A549 (cell line): ENCODE measurements around the gene GTF2F1. TPM values are rescaled to one million over a fixed set of nuclear protein-coding genes. Genes with fewer than 3 reads are reported as not detected.
A peak's percentile ranks its signal among the peaks of the same experiment; 100 is the strongest.
"Not testable (repeated sequence)": the region's sequence is repeated elsewhere in the genome, so short reads cannot be mapped to it uniquely, and the experiment has no call there.

Experiments
- ATAC-seq, 2 experiments: fragments of 200-7000 bp in 1 of 2; fragments of >200 bp in 1 of 2; cut with Nextera tagmentation in 1 of 2; cut with Tn5 transposase in 1 of 2; 3 replicates each; pipeline versions ENCODE4 v1.8.0 to v1.9.1; 2018 to 2020; ENCODE audit warnings: mild to moderate bottlenecking in 1 of 2, moderate library complexity in 1 of 2
- CTCF ChIA-PET: fragments of 300-600 bp; sonication (Branson Sonifier 250); formaldehyde crosslinking; extraction: SDS; loops from one replicate; lab custom pipeline; 2021; ENCODE audit warnings: antibody characterized with exemption, inconsistent platforms; lab: Yijun Ruan, JAX
- POLR2A ChIA-PET: fragments of 350-600 bp; formaldehyde crosslinking; extraction: SDS; loops from one replicate; lab custom pipeline; 2021; ENCODE audit warnings: antibody characterized with exemption, inconsistent platforms; lab: Yijun Ruan, JAX
- DNase-seq, 2 experiments: peaks; one replicate each; pipeline versions ENCODE4 v3.0.0 to v3.0.0-alpha.2; 2011 to 2016; ENCODE audit warnings: low read depth in 1 of 2, low spot score in 1 of 2
- FAIRE-seq: peaks from 2 replicates; lab custom pipeline; 2011; peaks lifted over from hg19 to GRCh38; lab: Jason Lieb, UNC
- H3K27ac ChIP-seq, 2 experiments: fragments of >200 bp; sonication (Bioruptor Twin); formaldehyde crosslinking; 3 replicates each; pipeline ENCODE4 v1.5.1; 2016 to 2017
- H3K4me1 ChIP-seq: fragments of >200 bp; sonication (Bioruptor Twin); formaldehyde crosslinking; 3 replicates; pipeline ENCODE4 v1.6.1; 2016
- H3K4me2 ChIP-seq: fragments of >200 bp; sonication (Bioruptor Twin); formaldehyde crosslinking; 3 replicates; pipeline ENCODE4 v1.6.1; 2016
- H3K4me3 ChIP-seq: fragments of >200 bp; sonication (Bioruptor Twin); formaldehyde crosslinking; 3 replicates; pipeline ENCODE4 v1.5.1; 2016
- H3K9me3 ChIP-seq: fragments of >200 bp; sonication (Bioruptor Twin); formaldehyde crosslinking; 3 replicates; pipeline ENCODE4 v1.6.1; 2016
- CBX8 ChIP-seq: fragments of 200-600 bp; sonication (generic); IDR thresholded peaks from 2 replicates; pipeline ENCODE4 v1.6.1; 2016
- EHMT2 ChIP-seq: fragments of 200-600 bp; sonication (generic); IDR thresholded peaks from 2 replicates; pipeline ENCODE4 v1.6.1; 2016; ENCODE audit warnings: antibody characterized with exemption, low read depth, mild to moderate bottlenecking, moderate library complexity
- HOXA7 ChIP-seq: fragments of 250-450 bp; sonication (Bioruptor Pico); IDR thresholded peaks from 2 replicates; pipeline ENCODE4 v1.5.0; 2020; ENCODE audit warnings: mild to moderate bottlenecking, moderate library complexity
- HOXB13 ChIP-seq: fragments of 250-450 bp; sonication (Bioruptor Pico); IDR thresholded peaks from 2 replicates; pipeline ENCODE4 v1.5.0; 2020; ENCODE audit warnings: low read depth, mild to moderate bottlenecking, moderate library complexity
- JUN ChIP-seq, 2 experiments: fragments of >200 bp; sonication (Bioruptor Twin); formaldehyde crosslinking; IDR thresholded peaks; 2 replicates in 1 of 2; 3 replicates in 1 of 2; pipeline ENCODE4 v1.6.1; 2016 to 2017
- JUNB ChIP-seq: fragments of >200 bp; sonication (Bioruptor Twin); formaldehyde crosslinking; IDR thresholded peaks from 2 replicates; pipeline ENCODE4 v1.6.1; 2016
- MAZ ChIP-seq: fragments of 150-350 bp; IDR thresholded peaks from 2 replicates; pipeline ENCODE4 v1.6.1; 2014; ENCODE audit warnings: antibody characterized with exemption, low read depth, low read length, borderline replicate concordance
- MYC ChIP-seq: IDR thresholded peaks from 2 replicates; pipeline ENCODE4 v1.6.1; 2012; ENCODE audit warnings: mild to moderate bottlenecking, inconsistent platforms, low read length, improper control_type of control experiment, borderline replicate concordance
- SREBF2 ChIP-seq: fragments of 450-650 bp; IDR thresholded peaks from 2 replicates; pipeline ENCODE4 v1.6.1; 2014; ENCODE audit warnings: mild to moderate bottlenecking, moderate library complexity
- WGBS: methylation state at CpG from one replicate; pipeline ENCODE4 v1.1.6; 2017; ENCODE audit errors: missing lambda C conversion rate; 5-methylcytosine and 5-hydroxymethylcytosine counted together
- polyA plus RNA-seq, 4 experiments: library from polyadenylated mRNA; depleted of rRNA in 3 of 4; stranded (reverse); fragments of >200 nt; fragmentation: RNase III in 1 of 4; extraction: RNeasy Plus Mini Kit Qiagen cat#74134 plus additional on column Dnase treatment in 1 of 4; gene quantifications; 2 replicates in 3 of 4; 3 replicates in 1 of 4; pipeline ENCODE4 v1.2.3, GENCODE V29; 2011 to 2017
- TF ChIP-seq, protein P1 (sequence below): IDR thresholded peaks from 2 replicates; pipeline ENCODE4 v1.6.1; 2012
- TF ChIP-seq, protein P2 (sequence below): IDR thresholded peaks from 2 replicates; pipeline ENCODE4 v1.6.1; 2012
- TF ChIP-seq, protein P3 (sequence below): fragments of 450-650 bp; IDR thresholded peaks from 2 replicates; pipeline ENCODE4 v1.6.1; 2014; ENCODE audit warnings: antibody characterized with exemption
- TF ChIP-seq, protein P4 (sequence below): fragments of >200 bp; sonication (Bioruptor Twin); formaldehyde crosslinking; IDR thresholded peaks from 3 replicates; pipeline ENCODE4 v1.6.1; 2016
- TF ChIP-seq, protein P5 (sequence below): fragments of 250-450 bp; sonication (Bioruptor Pico); IDR thresholded peaks from 2 replicates; pipeline ENCODE4 v1.5.0; 2021; ENCODE audit warnings: mild to moderate bottlenecking, moderate library complexity, borderline replicate concordance

GTF2F1 gene
- polyA plus RNA-seq, 2 of the 4 experiments (the other 2 are of a cell fraction): 39.0 to 75.3 TPM

DNA sequence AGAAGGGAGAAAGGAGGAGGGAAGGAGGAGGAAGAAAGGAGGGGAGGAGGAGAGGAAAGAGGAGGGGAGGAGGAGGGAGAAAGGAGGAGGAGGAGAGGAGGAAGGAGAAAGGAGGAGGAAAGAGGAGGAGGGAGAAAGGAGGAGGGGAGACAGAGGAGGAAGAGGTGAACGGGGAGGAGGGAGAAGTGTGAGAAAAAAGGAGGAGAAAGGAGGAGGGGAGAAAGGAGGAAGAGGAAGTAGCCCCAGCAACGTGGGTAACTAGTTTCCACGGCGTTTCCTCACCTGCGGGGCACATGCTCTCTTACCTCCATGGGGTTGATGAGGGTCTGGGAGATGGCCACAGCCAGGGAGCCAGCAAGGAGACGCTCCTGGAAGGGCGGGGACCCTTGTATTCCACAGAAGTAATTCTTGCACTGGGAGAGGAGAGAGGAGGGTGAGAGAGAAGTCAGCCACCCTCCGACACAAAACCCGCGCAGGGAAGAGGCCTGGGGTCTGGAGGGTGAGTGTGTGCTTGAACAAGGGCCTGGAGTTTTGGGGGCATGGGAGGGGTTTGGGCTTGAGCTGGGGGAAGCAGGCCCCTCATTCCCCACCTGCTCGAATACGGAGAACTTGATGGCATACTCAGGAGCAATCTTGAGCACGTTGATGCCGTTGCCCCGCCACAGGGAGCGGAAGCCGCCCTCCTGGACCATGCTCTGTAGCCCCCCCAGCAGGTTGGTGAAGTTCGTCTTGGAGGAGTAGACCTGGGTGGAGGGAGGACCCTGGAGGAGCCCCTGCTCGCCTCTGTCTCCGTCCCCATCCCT, 36.7 kb upstream of the GTF2F1 start (continued):
- no peak for TF ChIP-seq JUNB
- TF ChIP-seq EHMT2: no peak
- TF ChIP-seq, protein P1, sequence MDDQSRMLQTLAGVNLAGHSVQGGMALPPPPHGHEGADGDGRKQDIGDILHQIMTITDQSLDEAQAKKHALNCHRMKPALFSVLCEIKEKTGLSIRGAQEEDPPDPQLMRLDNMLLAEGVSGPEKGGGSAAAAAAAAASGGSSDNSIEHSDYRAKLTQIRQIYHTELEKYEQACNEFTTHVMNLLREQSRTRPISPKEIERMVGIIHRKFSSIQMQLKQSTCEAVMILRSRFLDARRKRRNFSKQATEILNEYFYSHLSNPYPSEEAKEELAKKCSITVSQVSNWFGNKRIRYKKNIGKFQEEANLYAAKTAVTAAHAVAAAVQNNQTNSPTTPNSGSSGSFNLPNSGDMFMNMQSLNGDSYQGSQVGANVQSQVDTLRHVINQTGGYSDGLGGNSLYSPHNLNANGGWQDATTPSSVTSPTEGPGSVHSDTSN: no peak
- TF ChIP-seq MAZ: no peak

DNA sequence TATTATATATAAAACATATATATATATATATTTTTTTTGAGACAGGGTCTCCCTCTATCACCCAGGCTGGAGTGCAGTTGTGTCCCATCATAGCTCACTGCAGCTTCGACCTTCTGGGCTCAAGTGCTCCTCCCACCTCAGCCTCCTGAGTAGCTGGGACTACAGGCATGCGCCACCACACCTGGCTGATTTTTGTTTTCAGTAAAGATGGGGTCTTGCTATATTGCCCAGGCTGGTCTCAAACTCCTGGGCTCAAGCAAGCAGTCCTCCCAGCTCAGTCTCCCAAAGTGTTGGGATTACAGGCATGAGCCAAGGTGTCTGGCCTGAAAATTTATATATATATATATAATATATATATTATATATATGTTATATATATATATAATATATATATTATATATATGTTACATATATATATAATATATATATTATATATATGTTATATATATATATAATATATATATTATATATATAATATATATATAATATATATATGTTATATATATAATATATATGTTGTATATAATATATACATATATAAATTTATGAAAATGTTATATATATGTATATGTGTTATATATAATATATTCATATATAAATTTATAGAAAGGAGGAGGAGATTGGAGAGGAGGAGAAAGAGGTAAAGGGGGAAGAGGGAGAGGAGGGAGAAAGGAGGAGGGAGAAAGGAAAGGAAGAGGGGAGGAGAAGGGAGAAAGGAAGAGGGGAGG, 35.9 kb upstream of the GTF2F1 start:
- WGBS: 46% methylated on average over 2 of the region's 2 CpGs
- CTCF ChIA-PET, H3K4me3 ChIP-seq, H3K27ac ChIP-seq, H3K4me1 ChIP-seq, ATAC-seq, POLR2A ChIA-PET, FAIRE-seq, H3K9me3 ChIP-seq, DNase-seq, H3K4me2 ChIP-seq: not testable (repeated sequence)

DNA sequence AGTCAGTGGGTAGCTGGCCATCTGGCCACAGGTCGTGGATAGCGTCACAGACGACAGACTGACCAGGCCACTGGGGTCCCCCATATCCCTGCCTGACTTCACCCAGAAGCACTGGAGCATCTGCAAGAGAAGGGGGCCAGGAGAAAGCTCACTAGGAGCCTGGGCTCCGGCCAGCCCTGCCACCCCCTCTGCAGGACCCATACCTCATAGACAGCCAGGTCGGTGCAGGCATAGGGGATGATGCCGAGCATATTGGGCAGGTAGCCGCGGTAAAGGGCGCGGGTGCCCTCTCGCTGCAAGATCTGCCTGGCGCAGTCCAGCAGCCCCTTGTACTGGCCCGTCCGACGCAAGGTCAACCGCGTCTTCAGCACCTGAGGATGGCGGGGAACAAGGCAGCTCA, 34.2 kb upstream of the GTF2F1 start:
- no peak overlapping the region for H3K4me3 ChIP-seq
- 97% methylated on average over 17 of the region's 18 CpGs for WGBS
- no peak overlapping the region for H3K27ac ChIP-seq
- no peaks in the 10 kb centered on the region for H3K9me3 ChIP-seq
- ChIA-PET CTCF (no interaction called here), POLR2A (no interaction called here)
- TF ChIP-seq HOXB13 (CRISPR knock-in tag) (no peak), SREBF2 (no peak)
- TF ChIP-seq, protein P2, sequence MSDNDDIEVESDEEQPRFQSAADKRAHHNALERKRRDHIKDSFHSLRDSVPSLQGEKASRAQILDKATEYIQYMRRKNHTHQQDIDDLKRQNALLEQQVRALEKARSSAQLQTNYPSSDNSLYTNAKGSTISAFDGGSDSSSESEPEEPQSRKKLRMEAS: no peak
- no peak for DNase-seq
- FAIRE-seq: no peak
- peaks cover 11% of the 10 kb centered on the region; the same call in 2 of the 3 replicates for H3K4me1 ChIP-seq
- no peak for ATAC-seq
- H3K4me2 ChIP-seq: no peak overlapping the region

DNA sequence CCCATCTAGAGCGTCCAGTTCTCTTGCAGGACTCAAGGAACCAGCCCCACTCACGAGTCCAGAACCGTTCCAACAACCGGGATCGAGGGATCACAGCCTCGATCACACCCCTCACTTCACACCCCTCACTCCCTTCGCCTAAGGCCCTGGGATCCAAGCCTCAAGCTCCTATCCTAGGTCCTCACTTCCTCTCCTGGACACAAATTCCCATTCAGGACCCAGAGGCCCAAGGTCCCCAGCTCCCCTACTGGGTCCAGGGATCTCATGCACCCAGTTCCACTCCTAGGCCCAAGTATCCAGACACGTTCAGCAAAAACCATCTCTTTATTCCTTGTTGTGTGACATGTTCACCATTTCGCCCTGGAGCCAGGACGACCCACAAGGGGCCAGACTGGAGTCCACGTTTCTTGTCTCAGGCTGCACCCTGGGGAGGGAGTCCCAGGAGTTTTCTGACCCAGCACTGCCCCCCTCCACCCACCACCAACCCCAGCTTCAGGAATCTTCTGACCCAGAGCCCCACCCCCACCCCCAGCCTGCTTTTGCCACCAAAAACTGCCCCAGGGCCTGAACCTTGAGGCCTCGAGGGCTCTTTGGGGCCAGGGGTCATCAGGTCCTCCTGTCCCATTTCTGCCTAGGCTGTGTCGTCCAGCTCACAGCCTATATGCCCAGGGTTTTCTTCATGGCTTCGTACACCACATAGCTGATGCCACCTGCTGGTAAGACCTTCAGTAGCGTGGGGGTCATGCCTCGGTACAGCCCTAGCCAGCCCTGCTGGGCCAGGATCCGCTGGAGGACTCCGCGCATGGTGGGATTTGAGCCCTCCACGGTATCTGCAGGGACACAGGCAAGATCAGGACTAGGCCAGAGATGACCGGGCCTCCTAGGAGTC, 33.0 kb upstream of the GTF2F1 start:
- no peak for TF ChIP-seq HOXA7
- no peak for TF ChIP-seq MYC
- TF ChIP-seq, protein P3, sequence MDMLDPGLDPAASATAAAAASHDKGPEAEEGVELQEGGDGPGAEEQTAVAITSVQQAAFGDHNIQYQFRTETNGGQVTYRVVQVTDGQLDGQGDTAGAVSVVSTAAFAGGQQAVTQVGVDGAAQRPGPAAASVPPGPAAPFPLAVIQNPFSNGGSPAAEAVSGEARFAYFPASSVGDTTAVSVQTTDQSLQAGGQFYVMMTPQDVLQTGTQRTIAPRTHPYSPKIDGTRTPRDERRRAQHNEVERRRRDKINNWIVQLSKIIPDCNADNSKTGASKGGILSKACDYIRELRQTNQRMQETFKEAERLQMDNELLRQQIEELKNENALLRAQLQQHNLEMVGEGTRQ: no peak
- TF ChIP-seq, protein P4, sequence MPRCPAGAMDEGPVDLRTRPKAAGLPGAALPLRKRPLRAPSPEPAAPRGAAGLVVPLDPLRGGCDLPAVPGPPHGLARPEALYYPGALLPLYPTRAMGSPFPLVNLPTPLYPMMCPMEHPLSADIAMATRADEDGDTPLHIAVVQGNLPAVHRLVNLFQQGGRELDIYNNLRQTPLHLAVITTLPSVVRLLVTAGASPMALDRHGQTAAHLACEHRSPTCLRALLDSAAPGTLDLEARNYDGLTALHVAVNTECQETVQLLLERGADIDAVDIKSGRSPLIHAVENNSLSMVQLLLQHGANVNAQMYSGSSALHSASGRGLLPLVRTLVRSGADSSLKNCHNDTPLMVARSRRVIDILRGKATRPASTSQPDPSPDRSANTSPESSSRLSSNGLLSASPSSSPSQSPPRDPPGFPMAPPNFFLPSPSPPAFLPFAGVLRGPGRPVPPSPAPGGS: no peak
- no peak for TF ChIP-seq JUN (IDR thresholded peaks at IDR 0.05)
- TF ChIP-seq CBX8: no peak
- TF ChIP-seq, protein P5, sequence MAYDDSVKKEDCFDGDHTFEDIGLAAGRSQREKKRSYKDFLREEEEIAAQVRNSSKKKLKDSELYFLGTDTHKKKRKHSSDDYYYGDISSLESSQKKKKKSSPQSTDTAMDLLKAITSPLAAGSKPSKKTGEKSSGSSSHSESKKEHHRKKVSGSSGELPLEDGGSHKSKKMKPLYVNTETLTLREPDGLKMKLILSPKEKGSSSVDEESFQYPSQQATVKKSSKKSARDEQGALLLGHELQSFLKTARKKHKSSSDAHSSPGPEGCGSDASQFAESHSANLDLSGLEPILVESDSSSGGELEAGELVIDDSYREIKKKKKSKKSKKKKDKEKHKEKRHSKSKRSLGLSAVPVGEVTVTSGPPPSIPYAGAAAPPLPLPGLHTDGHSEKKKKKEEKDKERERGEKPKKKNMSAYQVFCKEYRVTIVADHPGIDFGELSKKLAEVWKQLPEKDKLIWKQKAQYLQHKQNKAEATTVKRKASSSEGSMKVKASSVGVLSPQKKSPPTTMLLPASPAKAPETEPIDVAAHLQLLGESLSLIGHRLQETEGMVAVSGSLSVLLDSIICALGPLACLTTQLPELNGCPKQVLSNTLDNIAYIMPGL: no peak; the same call in 1 of the 2 replicates
- TF ChIP-seq HOXB13 (CRISPR knock-in tag): no peak; the same call in 1 of the 2 replicates
- TF ChIP-seq, all 56 proteins: peak for 0
- H3K4me1 ChIP-seq: peaks cover 15% of the 10 kb centered on the region; the same call in 2 of the 3 replicates
- ATAC-seq (no peak), DNase-seq (no peak), FAIRE-seq (no peak)
- no peaks in the 10 kb centered on the region for H3K9me3 ChIP-seq
- peak overlapping the region; percentile 51 for H3K4me2 ChIP-seq
- 93% methylated on average over 12 of the region's 21 CpGs for WGBS
- peak overlapping the region; percentile 15; the same call in 1 of the 3 replicates for H3K4me3 ChIP-seq
- ChIA-PET CTCF (interaction anchor here (1.0 to 1.4 kb wide), 2 partner anchors 8 to 207 kb away, joined by 3 to 4 read pairs; no protein-coding TSS in a partner anchor), POLR2A (no interaction called here)
- peak overlapping the region; percentile 68 to 87 for H3K27ac ChIP-seq
